ENCODE measurements around the gene WRNIP1.

GRCh38 chr6:2795956-2796355 is 30.8 kb downstream of the WRNIP1 start:
- no peak for TF ChIP-seq POLR2A (IDR thresholded peaks at IDR 0.05)
- no peak for TF ChIP-seq CTCF (IDR thresholded peaks at IDR 0.05)
